B cell (primary cell): ENCODE measurements around the gene PSD. TPM values are rescaled to one million over a fixed set of nuclear protein-coding genes. Genes with fewer than 3 reads are reported as not detected.

Experiments
- ATAC-seq: fragments of 200-7000 bp; cut with Tn5 transposase; one replicate; pipeline ENCODE4 v1.10.0; 2021; ENCODE audit warnings: low read depth, mild to moderate bottlenecking, moderate number of reproducible peaks, moderate library complexity
- CTCF ChIA-PET: fragments of 350-600 bp; sonication (Branson Sonifier 250); formaldehyde crosslinking; loops from one replicate; lab custom pipeline; 2021; ENCODE audit warnings: antibody characterized with exemption, inconsistent platforms; lab: Charles Lee
- POLR2A ChIA-PET: fragments of 350-600 bp; sonication (Branson Sonifier 250); formaldehyde crosslinking; loops from one replicate; lab custom pipeline; 2021; ENCODE audit warnings: antibody characterized with exemption; lab: Charles Lee
- DNase-seq: peaks from one replicate; pipeline ENCODE4 v3.0.0; 2013
- H2AFZ ChIP-seq: 2 replicates; pipeline ENCODE4 v1.6.1; 2012; ENCODE audit warnings: mild to moderate bottlenecking, low read depth, low read length; ENCODE audit not compliant: insufficient read depth, poor library complexity, severe bottlenecking
- H3K27ac ChIP-seq, 2 donors: 1 replicate in 1 of 2; 2 replicates in 1 of 2; pipeline ENCODE4 v1.5.1; 2012 to 2013; ENCODE audit warnings: low read length in 2 of 2, mild to moderate bottlenecking in 2 of 2, moderate library complexity in 1 of 2
- H3K27me3 ChIP-seq, 4 experiments: fragments of 200-600 bp in 1 of 4; sonication (generic) in 1 of 4; replicated peaks in 1 of 4; 1 replicate in 2 of 4; 2 replicates in 2 of 4; pipeline versions ENCODE4 v1.6.1 to v1.7.0; 2013 to 2016; ENCODE audit warnings: low read length in 3 of 4, mild to moderate bottlenecking in 2 of 4, mixed read lengths in 1 of 4, moderate library complexity in 1 of 4; ENCODE audit not compliant: insufficient read depth in 4 of 4, control insufficient read depth in 3 of 4; ENCODE audit errors: control extremely low read depth in 1 of 4
- H3K36me3 ChIP-seq, 2 experiments: replicated peaks in 1 of 2; 1 replicate in 1 of 2; 2 replicates in 1 of 2; pipeline versions ENCODE4 v1.6.1 to v1.7.1; 2013; ENCODE audit warnings: low read length in 1 of 2; ENCODE audit not compliant: insufficient read depth in 2 of 2, control insufficient read depth in 1 of 2; ENCODE audit errors: control extremely low read depth in 1 of 2, extremely low read depth in 1 of 2
- H3K4me1 ChIP-seq, 2 donors: fragments of 200-600 bp in 1 of 2; sonication (generic) in 1 of 2; 1 replicate in 1 of 2; 2 replicates in 1 of 2; pipeline versions ENCODE4 v1.5.1 to v1.6.1; 2013 to 2017; ENCODE audit warnings: low read length in 2 of 2; ENCODE audit not compliant: control insufficient read depth in 2 of 2, insufficient read depth in 2 of 2
- H3K4me2 ChIP-seq: replicated peaks from 2 replicates; pipeline ENCODE3; 2012; ENCODE audit warnings: mild to moderate bottlenecking, low read depth, low read length; ENCODE audit not compliant: poor library complexity, severe bottlenecking
- H3K4me3 ChIP-seq, 5 experiments: fragments of 200-600 bp in 1 of 5; sonication (generic) in 1 of 5; 1 replicate in 3 of 5; 2 replicates in 2 of 5; pipeline versions ENCODE4 v1.5.1 to v1.7.0; 2011 to 2016; ENCODE audit warnings: low read length in 4 of 5, mild to moderate bottlenecking in 4 of 5, low read depth in 2 of 5, control low read depth in 1 of 5, moderate library complexity in 1 of 5; ENCODE audit not compliant: insufficient read depth in 1 of 5; ENCODE audit errors: control extremely low read depth in 1 of 5, extremely low read depth in 1 of 5
- H3K79me2 ChIP-seq: fragments of 200-600 bp; sonication (generic); one replicate; pipeline ENCODE4 v1.6.0; 2016; ENCODE audit warnings: low read length; ENCODE audit not compliant: control insufficient read depth, insufficient read depth
- H3K9ac ChIP-seq: fragments of 200-600 bp; sonication (generic); 2 replicates; pipeline ENCODE4 v1.6.1; 2017; ENCODE audit warnings: mild to moderate bottlenecking, low read length, moderate library complexity
- H3K9me3 ChIP-seq, 3 donors: one replicate each; pipeline versions ENCODE4 v1.6.1 to v1.7.1; 2013; ENCODE audit warnings: low read length in 2 of 3; ENCODE audit not compliant: control insufficient read depth in 2 of 3, insufficient read depth in 1 of 3; ENCODE audit errors: control extremely low read depth in 1 of 3
- H4K20me1 ChIP-seq: 2 replicates; pipeline ENCODE4 v1.6.0; 2012; ENCODE audit warnings: mild to moderate bottlenecking, low read length; ENCODE audit not compliant: insufficient read depth, control insufficient read depth, poor library complexity, severe bottlenecking
- H3K27ac Mint-ChIP-seq: one replicate; pipeline ENCODE4 v1.8.0; 2021; ENCODE audit warnings: mixed read lengths
- H3K27me3 Mint-ChIP-seq: one replicate; pipeline ENCODE4 v1.8.0; 2021; ENCODE audit warnings: mixed read lengths
- H3K4me1 Mint-ChIP-seq: one replicate; pipeline ENCODE4 v1.8.0; 2021; ENCODE audit warnings: mixed read lengths
- H3K4me3 Mint-ChIP-seq: one replicate; pipeline ENCODE4 v1.8.0; 2021; ENCODE audit warnings: mixed read lengths
- H3K9me3 Mint-ChIP-seq: one replicate; pipeline ENCODE4 v1.8.0; 2022; ENCODE audit warnings: mixed read lengths; ENCODE audit not compliant: insufficient read depth
- EZH2 ChIP-seq: IDR thresholded peaks from 2 replicates; pipeline ENCODE4 v1.6.1; 2012; ENCODE audit warnings: borderline replicate concordance, low read depth, mild to moderate bottlenecking, moderate library complexity, low read length; ENCODE audit not compliant: insufficient read depth, poor library complexity, severe bottlenecking
- WGBS: methylation state at CpG from one replicate; pipeline ENCODE4 v1.1.5; 2013; ENCODE audit warnings: missing lambda C conversion rate; ENCODE audit not compliant: insufficient coverage; 5-methylcytosine and 5-hydroxymethylcytosine counted together
- intact Hi-C: fragments of 100-400 bp; cut with micrococcal nuclease; formaldehyde crosslinking; loops from one replicate; pipeline ENCODE4 v1.10.0; 2022
- polyA plus RNA-seq: library from polyadenylated mRNA; depleted of rRNA; stranded (reverse); fragments of >200 nt; gene quantifications from 2 replicates; pipeline ENCODE4 v1.2.3, GENCODE V29; 2012
- total RNA-seq, 2 donors: library from RNA; stranded (reverse); fragments of 120-200 nt in 1 of 2; gene quantifications; 1 replicate in 1 of 2; 2 replicates in 1 of 2; pipeline versions ENCODE4 v1.2.3 to v1.2.4, GENCODE V29; 2013 to 2022
- TF ChIP-seq, protein P1 (sequence below): fragments of 200-600 bp; IDR thresholded peaks from one replicate; pipeline ENCODE4 v1.8.0; 2022; ENCODE audit warnings: antibody characterized with exemption, mild to moderate bottlenecking

The PSD gene
- total and polyA plus RNA-seq, 2 donors (not counting 1 experiment from before 2014, with no cell fraction given), result 0.52 to 0.81 TPM

DNA sequence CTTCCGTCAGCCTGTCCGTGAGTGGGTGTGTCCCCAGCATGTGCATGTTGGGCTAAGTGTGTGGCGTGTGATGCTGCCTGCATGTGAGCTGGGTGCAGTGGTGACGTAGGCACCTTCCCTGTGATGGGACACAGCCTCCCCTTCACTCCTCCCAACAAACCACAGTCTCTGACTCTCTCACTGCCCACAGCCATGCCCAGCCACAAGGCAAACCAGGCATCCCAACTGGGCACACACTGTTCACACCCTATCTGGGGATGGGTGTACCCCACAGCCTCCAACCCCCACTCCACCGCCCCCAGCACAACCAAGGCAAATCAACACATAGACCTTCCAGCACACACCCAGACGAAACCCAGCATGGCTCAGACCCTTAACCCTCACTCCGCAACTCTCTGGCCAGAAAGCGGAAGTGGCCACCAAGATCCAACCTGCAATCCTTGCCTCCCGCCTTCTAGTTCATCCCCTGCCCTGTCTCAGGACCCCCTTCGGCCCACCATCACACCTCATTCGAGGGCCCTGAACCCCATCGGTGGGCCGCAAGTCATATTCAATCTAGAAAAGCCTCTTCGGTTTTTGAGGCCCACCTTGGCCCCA, 10.4 kb downstream of the PSD start:
- Histone ChIP-seq H3K9ac (peak overlapping the region; percentile 35), H3K9me3 (peaks cover 0 to 20% (median 0%) of the 10 kb centered on the region in 3 donors), H3K4me2 (peak overlapping the region; percentile 84), H4K20me1 (peaks cover 18% of the 10 kb centered on the region), H3K27ac (no peak overlapping the region), H2AFZ (peak overlapping the region; percentile 42), H3K79me2 (no peaks in the 10 kb centered on the region), H3K4me1 (peaks cover 26 to 33% of the 10 kb centered on the region in 2 donors), H3K4me3 (peak overlapping the region in 3 of 5 experiments; percentile 8 to 40 (median 39)), H3K36me3 (peaks cover 0 to 3% of the 10 kb centered on the region in 2 experiments), H3K27me3 (peaks cover 0 to 59% (median 35%) of the 10 kb centered on the region in 4 experiments)
- DNase-seq (no peak), ATAC-seq (no peak)
- no peaks in the 10 kb centered on the region for H3K9me3 Mint-ChIP-seq
- ChIA-PET POLR2A (interaction anchor here (0.6 kb wide), 1 partner anchor 277 kb away, joined by 4 read pairs; no protein-coding TSS in a partner anchor), CTCF (interaction anchor here (1.9 kb wide), 1 partner anchor 10 kb away, joined by 7 read pairs; no protein-coding TSS in a partner anchor)
- H3K27me3 Mint-ChIP-seq, result peaks cover 43% of the 10 kb centered on the region
- H3K27ac Mint-ChIP-seq, result peak overlapping the region; percentile 42
- intact Hi-C loops, result no loop called here
- H3K4me3 Mint-ChIP-seq, result peak overlapping the region; percentile 72
- H3K4me1 Mint-ChIP-seq, result peaks cover 34% of the 10 kb centered on the region
- TF ChIP-seq, protein P1, sequence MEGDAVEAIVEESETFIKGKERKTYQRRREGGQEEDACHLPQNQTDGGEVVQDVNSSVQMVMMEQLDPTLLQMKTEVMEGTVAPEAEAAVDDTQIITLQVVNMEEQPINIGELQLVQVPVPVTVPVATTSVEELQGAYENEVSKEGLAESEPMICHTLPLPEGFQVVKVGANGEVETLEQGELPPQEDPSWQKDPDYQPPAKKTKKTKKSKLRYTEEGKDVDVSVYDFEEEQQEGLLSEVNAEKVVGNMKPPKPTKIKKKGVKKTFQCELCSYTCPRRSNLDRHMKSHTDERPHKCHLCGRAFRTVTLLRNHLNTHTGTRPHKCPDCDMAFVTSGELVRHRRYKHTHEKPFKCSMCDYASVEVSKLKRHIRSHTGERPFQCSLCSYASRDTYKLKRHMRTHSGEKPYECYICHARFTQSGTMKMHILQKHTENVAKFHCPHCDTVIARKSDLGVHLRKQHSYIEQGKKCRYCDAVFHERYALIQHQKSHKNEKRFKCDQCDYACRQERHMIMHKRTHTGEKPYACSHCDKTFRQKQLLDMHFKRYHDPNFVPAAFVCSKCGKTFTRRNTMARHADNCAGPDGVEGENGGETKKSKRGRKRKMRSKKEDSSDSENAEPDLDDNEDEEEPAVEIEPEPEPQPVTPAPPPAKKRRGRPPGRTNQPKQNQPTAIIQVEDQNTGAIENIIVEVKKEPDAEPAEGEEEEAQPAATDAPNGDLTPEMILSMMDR, result no peak
- peak; percentile 49 for TF ChIP-seq EZH2
- 81% methylated on average over 11 of the region's 14 CpGs for WGBS
